ENCODE data around the gene ID1. TPM values are rescaled to one million over a fixed set of nuclear protein-coding genes. Genes with fewer than 3 reads are reported as not detected.

ID1 gene
- total RNA-seq, 1 experiment from 2014 or later = 360 TPM

DNA sequence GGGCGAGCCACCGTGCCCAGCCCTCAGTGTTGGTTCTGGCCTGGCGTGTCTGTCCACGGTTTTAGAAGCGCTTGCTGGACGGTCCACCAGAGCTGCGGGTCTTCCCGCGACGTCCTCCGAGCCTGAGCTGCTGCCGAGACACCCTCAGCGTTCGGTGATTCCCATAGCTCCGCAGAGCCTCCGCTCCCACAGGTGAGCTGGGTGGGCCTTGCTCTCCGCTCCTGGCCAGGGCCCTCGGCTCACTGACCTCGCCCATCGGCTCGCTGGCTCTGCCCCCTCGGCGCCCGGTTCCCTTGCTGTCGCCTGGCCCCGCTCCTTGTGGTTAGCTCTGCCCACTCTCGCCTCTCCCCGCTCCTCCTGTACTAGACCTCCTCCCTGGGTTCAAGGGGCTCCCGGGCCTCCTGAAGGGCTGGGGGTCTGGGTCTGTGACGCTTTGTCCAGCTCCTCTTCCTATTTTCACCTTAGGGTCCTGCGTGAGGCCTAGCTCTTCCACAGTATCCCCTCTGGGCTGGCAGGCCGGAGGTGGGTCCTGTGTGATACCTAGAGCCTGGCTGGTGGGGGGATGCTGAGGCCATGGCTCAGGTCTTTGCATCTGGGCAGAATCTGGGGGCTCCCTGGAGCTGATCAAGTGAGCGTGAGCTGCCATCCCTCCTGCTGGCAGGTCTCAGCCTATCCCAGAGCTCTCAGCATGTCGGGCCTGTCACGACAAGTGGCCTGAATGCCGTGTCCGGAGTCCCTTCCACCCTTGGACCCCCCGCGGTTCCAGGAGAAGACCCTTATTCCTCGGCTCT lies 27.7 kb downstream of the ID1 start:
- H3K9me3 ChIP-seq (ENCODE audit: control insufficient read depth, low read depth, low read length) = no peaks in the 10 kb centered on the region
- no peak overlapping the region for H4K91ac ChIP-seq (ENCODE audit: insufficient read length, low read depth, low read length)
- no peak overlapping the region for H2BK20ac ChIP-seq (ENCODE audit: low read depth, low read length, poor library complexity, severe bottlenecking)
- no peaks in the 10 kb centered on the region for H3K27me3 ChIP-seq (ENCODE audit: insufficient read depth, low read length)
- no peak overlapping the region for H2BK120ac ChIP-seq (ENCODE audit: low read depth, low read length, poor library complexity, severe bottlenecking)
- Mint-ChIP-seq H3K27ac (no peak overlapping the region), H3K36me3 (ENCODE audit: insufficient read depth in 1 of 3, low read depth in 3 of 3) (no peaks in the 10 kb centered on the region), H3K4me3 (no peak overlapping the region), H3K9me3 (no peaks in the 10 kb centered on the region), H3K4me1 (peaks cover 0 to 2% of the 10 kb centered on the region in 2 experiments; a peak in 2 of 4 replicates), H3K27me3 (ENCODE audit: low read depth) (peaks cover 1% of the 10 kb centered on the region; the same call in 1 of the 2 replicates)
- no peak overlapping the region for H2AFZ ChIP-seq (ENCODE audit: low read length)
- no peak overlapping the region for H4K8ac ChIP-seq (replicated peaks; ENCODE audit: insufficient read length, low read depth, low read length)
- no peak overlapping the region for H3K4ac ChIP-seq (ENCODE audit: low read depth, low read length)
- no peak overlapping the region for H3K23ac ChIP-seq (ENCODE audit: insufficient read length, low read depth, low read length)
- H4K20me1 ChIP-seq (ENCODE audit: control insufficient read depth, insufficient read depth, insufficient read length) = peaks cover 2% of the 10 kb centered on the region
- H3K56ac ChIP-seq (ENCODE audit: insufficient read length, low read depth, low read length) = no peak overlapping the region
- no peak overlapping the region for H2BK15ac ChIP-seq (ENCODE audit: low read depth, low read length)
- H3K23me2 ChIP-seq (ENCODE audit: insufficient read length, low read depth, low read length, poor library complexity, severe bottlenecking) = no peaks in the 10 kb centered on the region
- H3K4me2 ChIP-seq (ENCODE audit: insufficient read depth, insufficient read length, low read length) = no peak overlapping the region
- no CpG with 5 or more reads among the region's 40 CpGs for WGBS (ENCODE audit: extremely low coverage, insufficient read length, low lambda C conversion rate)
- no peak overlapping the region for H3K18ac ChIP-seq (ENCODE audit: insufficient read length, low read depth, low read length)
- no peaks in the 10 kb centered on the region for H3K4me1 ChIP-seq (ENCODE audit: insufficient read depth, low read length)
- H2AK5ac ChIP-seq (ENCODE audit: insufficient read length, low read length) = no peak overlapping the region
- H3K9ac ChIP-seq (ENCODE audit: extremely low read depth, insufficient read length, low read length) = no peak overlapping the region
- H3K14ac ChIP-seq (ENCODE audit: insufficient read depth, low read length) = no peak overlapping the region
- no peak overlapping the region for H2BK5ac ChIP-seq (ENCODE audit: insufficient read length, low read length)
- no peak for DNase-seq
- H3T11ph ChIP-seq (ENCODE audit: low read length) = no peak overlapping the region
- H2BK12ac ChIP-seq (ENCODE audit: insufficient read length, low read depth, low read length) = no peak overlapping the region
- H4K5ac ChIP-seq (ENCODE audit: insufficient read length, low read depth, low read length) = no peak overlapping the region
- H3K79me2 ChIP-seq (ENCODE audit: insufficient read depth, low read length) = no peaks in the 10 kb centered on the region
- TF ChIP-seq, protein P1, sequence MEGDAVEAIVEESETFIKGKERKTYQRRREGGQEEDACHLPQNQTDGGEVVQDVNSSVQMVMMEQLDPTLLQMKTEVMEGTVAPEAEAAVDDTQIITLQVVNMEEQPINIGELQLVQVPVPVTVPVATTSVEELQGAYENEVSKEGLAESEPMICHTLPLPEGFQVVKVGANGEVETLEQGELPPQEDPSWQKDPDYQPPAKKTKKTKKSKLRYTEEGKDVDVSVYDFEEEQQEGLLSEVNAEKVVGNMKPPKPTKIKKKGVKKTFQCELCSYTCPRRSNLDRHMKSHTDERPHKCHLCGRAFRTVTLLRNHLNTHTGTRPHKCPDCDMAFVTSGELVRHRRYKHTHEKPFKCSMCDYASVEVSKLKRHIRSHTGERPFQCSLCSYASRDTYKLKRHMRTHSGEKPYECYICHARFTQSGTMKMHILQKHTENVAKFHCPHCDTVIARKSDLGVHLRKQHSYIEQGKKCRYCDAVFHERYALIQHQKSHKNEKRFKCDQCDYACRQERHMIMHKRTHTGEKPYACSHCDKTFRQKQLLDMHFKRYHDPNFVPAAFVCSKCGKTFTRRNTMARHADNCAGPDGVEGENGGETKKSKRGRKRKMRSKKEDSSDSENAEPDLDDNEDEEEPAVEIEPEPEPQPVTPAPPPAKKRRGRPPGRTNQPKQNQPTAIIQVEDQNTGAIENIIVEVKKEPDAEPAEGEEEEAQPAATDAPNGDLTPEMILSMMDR (conservative IDR thresholded peaks at IDR 0.05) = no peak
- H3K27ac ChIP-seq (ENCODE audit: insufficient read length, low read depth, low read length) = no peak overlapping the region
- no peaks in the 10 kb centered on the region for H3K79me1 ChIP-seq (ENCODE audit: insufficient read depth, low read depth, low read length, poor library complexity, severe bottlenecking)
